ENCODE measurements around the gene CRISP2. TPM values are rescaled to one million over a fixed set of nuclear protein-coding genes. Genes with fewer than 3 reads are reported as not detected.

The CRISP2 gene
- not detected for total RNA-seq
- under 1 TPM; 0.34 to 0.66 (median 0.51) TPM for polyA plus RNA-seq (ENCODE audit: insufficient read length in 6 of 6)
- long read RNA-seq, donor 1, result 0 reads
- long read RNA-seq, donor 2, result 0 reads
- long read RNA-seq, donor 3, result 0 reads
- long read RNA-seq, donor 4, result 0 reads
- long read RNA-seq, donor 5, result 0 reads
- long read RNA-seq, donor 6, result 0 reads
- long read RNA-seq, donor 7, result 0 reads
- long read RNA-seq, donor 8, result 0 reads
- long read RNA-seq, donor 9, result 0 reads
- long read RNA-seq, donor 10, result 0 reads
- long read RNA-seq, donor 11, result 0 reads
- long read RNA-seq, donor 12, partial matches to known transcripts, result 0 of 1 reads
- long read RNA-seq, donor 12, other reads (novel, unspliced or antisense), result 0 of 1 reads

GRCh38 chr6:49713346-49713745, at the start of gene CRISP2:
TSS of gene CRISP2 (minus strand) at chr6:49713543. CDS start at chr6:49709196, 4,347 bp downstream.
- ATAC-seq (no peak), DNase-seq (peak in 2 of 4 donors; percentile 39 to 42)
- TF ChIP-seq CTCF (IDR thresholded peaks at IDR 0.05), result no peak
- no peaks in the 10 kb centered on the region for H3K27me3 ChIP-seq
- intact Hi-C loops (cut with DNase I), result no loop called here
- no peak within 1 kb of the TSS for H3K27ac ChIP-seq
- no peaks in the 10 kb centered on the region for H3K4me1 ChIP-seq
- H3K36me3 ChIP-seq, result no peaks in the 10 kb centered on the region
- peaks cover 0 to 3% of the 10 kb centered on the region in 2 donors for H3K9me3 ChIP-seq
- no peak within 1 kb of the TSS for H3K4me3 ChIP-seq

- H3K36me3 ChIP-seq, result no peaks in the 10 kb centered on the region
- peak within 1 kb of the TSS in 1 of 2 donors; percentile 15 for H3K27ac ChIP-seq
- H3K9me3 ChIP-seq, result no peaks in the 10 kb centered on the region
- intact Hi-C loops (cut with DNase I), result no loop called here
- ATAC-seq (no peak), DNase-seq (no peak)
- TF ChIP-seq CTCF (IDR thresholded peaks at IDR 0.05), result no peak
- no peaks in the 10 kb centered on the region for H3K27me3 ChIP-seq
- no peaks in the 10 kb centered on the region for H3K4me1 ChIP-seq
- no peak within 1 kb of the TSS for H3K4me3 ChIP-seq
Observed at GRCh38 chr6:49744259-49744658, 30.9 kb upstream of the CRISP2 start, which contains the start of gene CRISP3. TSS of gene CRISP3 (minus strand) at chr6:49744388. CDS start at chr6:49744367, 21 bp downstream.

GRCh38 chr6:49743429-49743828, 30.1 kb upstream of the CRISP2 start:
- no peaks in the 10 kb centered on the region for H3K9me3 ChIP-seq
- H3K4me1 ChIP-seq, result no peaks in the 10 kb centered on the region
- DNase-seq (no peak), ATAC-seq (no peak)
- H3K27ac ChIP-seq, result peak overlapping the region in 1 of 2 donors; percentile 15
- H3K4me3 ChIP-seq, result no peak overlapping the region
- intact Hi-C loops (cut with DNase I), result no loop called here
- no peaks in the 10 kb centered on the region for H3K27me3 ChIP-seq
- no peak for TF ChIP-seq CTCF (IDR thresholded peaks at IDR 0.05)
- H3K36me3 ChIP-seq, result no peaks in the 10 kb centered on the region

- Histone ChIP-seq H3K4me1 (no peaks in the 10 kb centered on the region), H3K27me3 (no peaks in the 10 kb centered on the region), H3K4me3 (no peak overlapping the region), H3K9me3 (no peaks in the 10 kb centered on the region), H3K27ac (no peak overlapping the region), H3K36me3 (no peaks in the 10 kb centered on the region)
- no peak for DNase-seq
- intact Hi-C loops (cut with DNase I), result no loop called here
- TF ChIP-seq CTCF (IDR thresholded peaks at IDR 0.05), result no peak
- no peak for ATAC-seq
Observed at GRCh38 chr6:49739423-49739822, 26.1 kb upstream of the CRISP2 start.

- Histone ChIP-seq H3K27ac (no peak overlapping the region), H3K9me3 (no peaks in the 10 kb centered on the region), H3K4me1 (no peaks in the 10 kb centered on the region), H3K4me3 (no peak overlapping the region), H3K36me3 (peaks cover 0 to 3% of the 10 kb centered on the region in 2 donors), H3K27me3 (no peaks in the 10 kb centered on the region)
- ATAC-seq, result no peak
- TF ChIP-seq CTCF (IDR thresholded peaks at IDR 0.05), result no peak
- DNase-seq, result no peak
- intact Hi-C loops (cut with DNase I), result no loop called here
Observed at GRCh38 chr6:49736017-49736508, 22.7 kb upstream of the CRISP2 start.

Measured in left lung (tissue), 14 donors.